Astrocyte (in vitro differentiated cells and primary cell): ENCODE results near the gene MAP3K20. TPM values are rescaled to one million over a fixed set of nuclear protein-coding genes. Genes with fewer than 3 reads are reported as not detected.

ENCODE experiments used
- DNase-seq: peaks from one replicate; pipeline ENCODE4 v3.0.0-alpha.2; 2010; ENCODE audit warnings: low read depth
- FAIRE-seq: peaks from 2 replicates; lab custom pipeline; 2011; peaks lifted over from hg19 to GRCh38; lab: Jason Lieb, UNC
- H2AFZ ChIP-seq: 2 replicates; pipeline ENCODE4 v1.6.0; 2012; ENCODE audit warnings: low read depth, low read length, inconsistent platforms
- H3K27ac ChIP-seq: 2 replicates; pipeline ENCODE4 v1.5.1; 2011; ENCODE audit warnings: low read depth, low read length, inconsistent platforms
- H3K27me3 ChIP-seq: 2 replicates; pipeline ENCODE4 v1.6.0; 2011; ENCODE audit warnings: low read length, inconsistent platforms; ENCODE audit not compliant: insufficient read depth
- H3K36me3 ChIP-seq: 2 replicates; pipeline ENCODE4 v1.5.1; 2011; ENCODE audit warnings: low read length, inconsistent platforms; ENCODE audit not compliant: insufficient read depth
- H3K4me1 ChIP-seq: 2 replicates; pipeline ENCODE4 v1.5.1; 2011; ENCODE audit warnings: low read length, inconsistent platforms; ENCODE audit not compliant: insufficient read depth
- H3K4me2 ChIP-seq: 2 replicates; pipeline ENCODE4 v1.6.0; 2012; ENCODE audit warnings: low read length, inconsistent platforms
- H3K4me3 ChIP-seq: 2 replicates; pipeline ENCODE4 v1.5.1; 2011; ENCODE audit warnings: low read depth, mild to moderate bottlenecking, low read length, inconsistent platforms; ENCODE audit not compliant: insufficient read depth
- H3K79me2 ChIP-seq: 2 replicates; pipeline ENCODE4 v1.6.0; 2012; ENCODE audit warnings: mild to moderate bottlenecking, low read length, inconsistent platforms; ENCODE audit not compliant: insufficient read depth
- H3K9ac ChIP-seq: 2 replicates; pipeline ENCODE4 v1.6.0; 2012; ENCODE audit warnings: mild to moderate bottlenecking, low read length, inconsistent platforms
- H3K9me3 ChIP-seq: 2 replicates; pipeline ENCODE4 v1.5.1; 2012; ENCODE audit warnings: low read depth, mild to moderate bottlenecking, low read length, inconsistent platforms; ENCODE audit not compliant: insufficient read depth
- H4K20me1 ChIP-seq: 2 replicates; pipeline ENCODE4 v1.6.0; 2012; ENCODE audit warnings: low read length, inconsistent platforms; ENCODE audit not compliant: insufficient read depth
- H3K27ac Mint-ChIP-seq: one replicate; pipeline ENCODE4 v1.8.0; 2021; ENCODE audit warnings: mild to moderate bottlenecking, mixed read lengths; ENCODE audit not compliant: unreplicated experiment
- H3K27me3 Mint-ChIP-seq: one replicate; pipeline ENCODE4 v1.8.0; 2021; ENCODE audit warnings: low read depth, mixed read lengths; ENCODE audit not compliant: unreplicated experiment
- H3K36me3 Mint-ChIP-seq: one replicate; pipeline ENCODE4 v1.8.0; 2021; ENCODE audit warnings: low read depth, mixed read lengths; ENCODE audit not compliant: unreplicated experiment
- H3K4me1 Mint-ChIP-seq: one replicate; pipeline ENCODE4 v1.8.0; 2021; ENCODE audit warnings: low read depth, mixed read lengths; ENCODE audit not compliant: unreplicated experiment
- H3K4me3 Mint-ChIP-seq: one replicate; pipeline ENCODE4 v1.8.0; 2021; ENCODE audit warnings: mild to moderate bottlenecking, moderate library complexity, mixed read lengths; ENCODE audit not compliant: unreplicated experiment
- H3K9me3 Mint-ChIP-seq: one replicate; pipeline ENCODE4 v1.8.0; 2021; ENCODE audit warnings: mild to moderate bottlenecking, mixed read lengths; ENCODE audit not compliant: unreplicated experiment
- CTCF ChIP-seq: IDR thresholded peaks from 2 replicates; pipeline ENCODE4 v1.5.1; 2011; ENCODE audit warnings: low read depth, mild to moderate bottlenecking, inconsistent platforms, low read length, moderate library complexity; ENCODE audit not compliant: insufficient read depth
- EZH2 ChIP-seq: IDR thresholded peaks from 2 replicates; pipeline ENCODE4 v1.6.1; 2012; ENCODE audit warnings: mild to moderate bottlenecking, low read length, inconsistent platforms; ENCODE audit not compliant: insufficient read depth
- total RNA-seq: library from RNA; stranded (reverse); gene quantifications from 2 replicates; pipeline ENCODE4 v1.2.1, GENCODE V29; 2021

The MAP3K20 gene
- total RNA-seq, 1 donor from 2014 or later = 42.4 TPM

GRCh38 chr2:173175222-173175621 is 99.6 kb downstream of the MAP3K20 start:
- peaks cover 13% of the 10 kb centered on the region for H3K4me1 Mint-ChIP-seq
- H3K27me3 Mint-ChIP-seq = no peaks in the 10 kb centered on the region
- H3K36me3 Mint-ChIP-seq = no peaks in the 10 kb centered on the region
- no peaks in the 10 kb centered on the region for H3K36me3 ChIP-seq
- H3K27ac Mint-ChIP-seq = no peak overlapping the region
- TF ChIP-seq CTCF (no peak), EZH2 (no peak)
- H3K27ac ChIP-seq = no peak overlapping the region
- H3K9me3 ChIP-seq = no peaks in the 10 kb centered on the region
- no peaks in the 10 kb centered on the region for H4K20me1 ChIP-seq
- no peak overlapping the region for H3K4me2 ChIP-seq
- peaks cover 2% of the 10 kb centered on the region for H3K4me1 ChIP-seq
- FAIRE-seq (peak; percentile 52), DNase-seq (peak; percentile 60)
- H3K9ac ChIP-seq = no peak overlapping the region
- H3K9me3 Mint-ChIP-seq = peaks cover 2% of the 10 kb centered on the region
- peaks cover 3% of the 10 kb centered on the region for H3K79me2 ChIP-seq
- H3K27me3 ChIP-seq = no peaks in the 10 kb centered on the region
- H3K4me3 Mint-ChIP-seq = no peak overlapping the region
- no peak overlapping the region for H2AFZ ChIP-seq
- no peak overlapping the region for H3K4me3 ChIP-seq

- Histone ChIP-seq H3K9ac (no peak overlapping the region), H2AFZ (no peak overlapping the region), H3K4me3 (no peak overlapping the region), H3K9me3 (no peaks in the 10 kb centered on the region), H3K27me3 (no peaks in the 10 kb centered on the region), H3K27ac (no peak overlapping the region), H3K36me3 (no peaks in the 10 kb centered on the region), H3K4me1 (peaks cover 14% of the 10 kb centered on the region), H3K79me2 (no peaks in the 10 kb centered on the region), H3K4me2 (no peak overlapping the region), H4K20me1 (no peaks in the 10 kb centered on the region)
- Mint-ChIP-seq H3K36me3 (no peaks in the 10 kb centered on the region), H3K4me3 (no peak overlapping the region), H3K9me3 (no peaks in the 10 kb centered on the region), H3K27ac (no peak overlapping the region), H3K27me3 (no peaks in the 10 kb centered on the region), H3K4me1 (peaks cover 22% of the 10 kb centered on the region)
- TF ChIP-seq EZH2 = no peak
- TF ChIP-seq CTCF = no peak
- FAIRE-seq = no peak
- DNase-seq = no peak
These were observed 106.3 kb downstream of the MAP3K20 start for GRCh38 chr2:173181982-173182381.
